Panc1 (cell line): ENCODE data around the gene KCNF1.

Experiments used
- CTCF ChIP-seq: fragments of 450-650 bp; IDR thresholded peaks from 2 replicates; pipeline ENCODE4 v1.5.1; 2017; ENCODE audit warnings: mild to moderate bottlenecking
- TCF7L2 ChIP-seq: IDR thresholded peaks from 2 replicates; pipeline ENCODE4 v1.6.1; 2011; ENCODE audit warnings: mild to moderate bottlenecking, low read depth, low read length, inconsistent platforms

DNA sequence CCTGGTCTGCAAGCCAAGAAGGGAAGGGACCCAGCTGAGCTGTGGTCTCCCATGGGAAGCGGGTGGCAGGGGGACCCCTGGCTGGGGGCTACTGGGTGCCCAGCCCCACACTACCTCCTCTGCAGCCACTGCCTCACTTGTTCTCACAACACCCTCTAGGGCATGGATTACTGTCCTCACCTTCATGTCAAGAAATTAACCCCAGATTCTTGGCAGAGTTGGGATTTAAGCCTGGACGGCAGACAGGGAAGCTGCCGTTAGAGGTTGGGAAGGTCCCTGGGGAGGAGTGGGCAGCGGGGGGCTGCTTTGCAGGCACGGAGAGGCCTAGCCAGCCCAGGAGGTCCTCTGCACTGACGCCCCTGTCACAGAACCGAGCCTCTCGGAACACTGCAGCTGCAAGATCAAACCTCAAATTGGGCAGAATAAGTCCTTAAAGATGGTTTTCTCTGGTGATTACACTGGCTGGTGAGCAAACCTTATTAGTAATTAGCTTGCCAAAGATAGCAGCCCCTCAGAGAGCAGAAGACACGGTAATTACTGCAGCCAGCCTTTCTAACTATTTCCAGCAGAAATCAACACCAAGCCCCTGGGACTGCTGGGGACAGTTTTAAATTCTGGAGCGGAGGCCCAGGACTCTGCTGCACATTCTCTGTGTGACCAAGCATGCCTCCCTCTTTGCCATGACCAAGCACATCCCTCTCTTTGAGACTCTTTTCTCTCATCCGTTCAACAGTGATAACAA, 35.9 kb downstream of the KCNF1 start:
- TF ChIP-seq CTCF (no peak), TCF7L2 (no peak)
